WERI-Rb-1 (cell line): Measurements from ENCODE around the gene FAM24A.

Experiments
- DNase-seq: peaks from one replicate; pipeline ENCODE4 v3.0.0-alpha.2; 2020
- H3K27ac ChIP-seq: fragments of 250-450 bp; sonication (Bioruptor Pico); 2 replicates; pipeline ENCODE4 v1.5.1; 2020; ENCODE audit warnings: mild to moderate bottlenecking, moderate library complexity
- H3K27me3 ChIP-seq: fragments of 250-450 bp; sonication (Bioruptor Pico); 2 replicates; pipeline ENCODE4 v1.5.1; 2021; ENCODE audit warnings: mild to moderate bottlenecking, low read depth, moderate library complexity; ENCODE audit not compliant: insufficient read depth, severe bottlenecking
- H3K36me3 ChIP-seq: fragments of 250-450 bp; sonication (Bioruptor Pico); 2 replicates; pipeline ENCODE4 v1.5.1; 2020; ENCODE audit warnings: mild to moderate bottlenecking, moderate library complexity
- H3K4me3 ChIP-seq: 2 replicates; pipeline ENCODE4 v1.5.1; 2011; ENCODE audit warnings: low read depth, mild to moderate bottlenecking, control low read depth, low read length
- H3K9me3 ChIP-seq: fragments of 250-450 bp; sonication (Bioruptor Pico); 2 replicates; pipeline ENCODE4 v1.5.1; 2021; ENCODE audit warnings: mild to moderate bottlenecking, moderate library complexity; ENCODE audit not compliant: severe bottlenecking
- CTCF ChIP-seq: IDR thresholded peaks from 2 replicates; pipeline ENCODE4 v1.5.1; 2011; ENCODE audit warnings: low read depth, mild to moderate bottlenecking, control low read depth, inconsistent platforms, low read length

FAM24A gene

GRCh38 chr10:122953902-122954730 is 43.7 kb downstream of the FAM24A start, which contains the start of gene C10orf88:
Gene C10orf88 (minus strand): TSS chr10:122954227. CDS start chr10:122954178, 49 bp downstream.
- Histone ChIP-seq H3K4me3 (peak within 1 kb of the TSS; percentile 84), H3K9me3 (peaks cover 6% of the 10 kb centered on the region), H3K36me3 (peaks cover 2% of the 10 kb centered on the region; the same call in 1 of the 2 replicates), H3K27ac (peak within 1 kb of the TSS; percentile 82), H3K27me3 (no peaks in the 10 kb centered on the region)
- peak; percentile 98 for DNase-seq
- TF ChIP-seq CTCF, result no peak

- H3K36me3 ChIP-seq, result no peaks in the 10 kb centered on the region
- TF ChIP-seq CTCF, result no peak
- no peak overlapping the region for H3K27ac ChIP-seq
- H3K9me3 ChIP-seq, result peaks cover 6% of the 10 kb centered on the region
- H3K4me3 ChIP-seq, result no peak overlapping the region
- DNase-seq, result no peak
- no peaks in the 10 kb centered on the region for H3K27me3 ChIP-seq
These were observed 44.3 kb downstream of the FAM24A start for GRCh38 chr10:122954731-122955050.

- Histone ChIP-seq H3K4me3 (no peak overlapping the region), H3K27ac (no peak overlapping the region), H3K36me3 (no peaks in the 10 kb centered on the region), H3K9me3 (peaks cover 6% of the 10 kb centered on the region), H3K27me3 (no peaks in the 10 kb centered on the region)
- no peak for TF ChIP-seq CTCF
- no peak for DNase-seq
These were observed 45.5 kb downstream of the FAM24A start for GRCh38 chr10:122955892-122956291.

GRCh38 chr10:122957474-122957873 is 47.1 kb downstream of the FAM24A start:
- no peak for TF ChIP-seq CTCF
- DNase-seq, result no peak
- Histone ChIP-seq H3K27me3 (no peaks in the 10 kb centered on the region), H3K4me3 (no peak overlapping the region), H3K9me3 (peaks cover 6% of the 10 kb centered on the region), H3K27ac (no peak overlapping the region), H3K36me3 (no peaks in the 10 kb centered on the region)

- DNase-seq, result no peak
- no peaks in the 10 kb centered on the region for H3K36me3 ChIP-seq
- TF ChIP-seq CTCF, result no peak
- peaks cover 2% of the 10 kb centered on the region for H3K9me3 ChIP-seq
- H3K4me3 ChIP-seq, result no peak overlapping the region
- no peak overlapping the region for H3K27ac ChIP-seq
- no peaks in the 10 kb centered on the region for H3K27me3 ChIP-seq
These were observed 52.0 kb downstream of the FAM24A start for GRCh38 chr10:122962405-122962804.
